OCI-LY3 (cell line): ENCODE data around the gene NEDD4L.

Experiments
- H2AFZ ChIP-seq: fragments of 200-600, 300-600 bp; shearing (Covaris generic); 2 replicates; pipeline ENCODE4 v1.6.0; 2014; ENCODE audit warnings: antibody characterized with exemption, low read depth, low read length
- H3K27ac ChIP-seq: fragments of 200-600, 300-600 bp; sonication (generic); 2 replicates; pipeline ENCODE4 v1.5.1; 2014; ENCODE audit warnings: mild to moderate bottlenecking, low read length, moderate library complexity, mixed read lengths
- H3K27me3 ChIP-seq: fragments of 200-600, 300-600 bp; sonication (generic); 2 replicates; pipeline ENCODE4 v1.6.1; 2014; ENCODE audit warnings: low read depth, low read length, mixed read lengths
- H3K36me3 ChIP-seq: fragments of 200-600, 300-600 bp; sonication (generic); replicated peaks from 2 replicates; pipeline ENCODE3; 2014; ENCODE audit warnings: low read depth, low read length, mixed read lengths
- H3K4me1 ChIP-seq: fragments of 300-600, 200-600 bp; sonication (generic); 2 replicates; pipeline ENCODE4 v1.6.1; 2014; ENCODE audit warnings: low read length, mixed read lengths
- H3K4me2 ChIP-seq: fragments of 200-600, 300-600 bp; sonication (generic); 2 replicates; pipeline ENCODE4 v1.6.1; 2014; ENCODE audit warnings: low read length, mixed read lengths
- H3K4me3 ChIP-seq: fragments of 300-600, 200-600 bp; sonication (generic); 2 replicates; pipeline ENCODE4 v1.5.1; 2014; ENCODE audit warnings: antibody characterized with exemption, mild to moderate bottlenecking, low read length, moderate library complexity
- H3K79me2 ChIP-seq: fragments of 300-600, 200-600 bp; shearing (Covaris generic); 2 replicates; pipeline ENCODE4 v1.6.1; 2014; ENCODE audit warnings: mild to moderate bottlenecking, low read length, mixed read lengths
- H3K9ac ChIP-seq: fragments of 300-600, 200-600 bp; shearing (Covaris generic); 2 replicates; pipeline ENCODE4 v1.6.0; 2014; ENCODE audit warnings: mild to moderate bottlenecking, low read length, moderate library complexity
- H3K9me3 ChIP-seq: fragments of 200-600, 300-600 bp; shearing (Covaris generic); 2 replicates; pipeline ENCODE4 v1.6.1; 2014; ENCODE audit warnings: low read length, mixed read lengths; ENCODE audit not compliant: insufficient read depth
- H4K20me1 ChIP-seq: fragments of 200-600, 300-600 bp; sonication (generic); 2 replicates; pipeline ENCODE4 v1.6.1; 2016; ENCODE audit warnings: low read length, mixed read lengths; ENCODE audit not compliant: insufficient read depth
- CTCF ChIP-seq: fragments of 200-600, 300-600 bp; sonication (generic); IDR thresholded peaks from 2 replicates; pipeline ENCODE4 v1.5.1; 2014; ENCODE audit warnings: antibody characterized with exemption, low read length, low read depth
- EZH2phosphoT487 ChIP-seq: fragments of 200-600 bp; shearing (Covaris generic); IDR thresholded peaks from 2 replicates; pipeline ENCODE4 v1.6.1; 2018; ENCODE audit warnings: antibody characterized with exemption, mixed run types, low read depth

The NEDD4L gene

GRCh38 chr18:58175122-58175785 is 131.2 kb downstream of the NEDD4L start:
- H3K4me1 ChIP-seq: peaks cover 5% of the 10 kb centered on the region; the same call in 1 of the 2 replicates
- TF ChIP-seq CTCF (no peak), EZH2phosphoT487 (no peak)
- no peak overlapping the region for H3K27ac ChIP-seq
- peaks cover 8% of the 10 kb centered on the region for H3K79me2 ChIP-seq
- peaks cover 19% of the 10 kb centered on the region for H4K20me1 ChIP-seq
- no peak overlapping the region for H2AFZ ChIP-seq
- no peak overlapping the region for H3K4me2 ChIP-seq
- no peaks in the 10 kb centered on the region for H3K9me3 ChIP-seq
- H3K36me3 ChIP-seq: peaks cover 8% of the 10 kb centered on the region
- no peaks in the 10 kb centered on the region for H3K27me3 ChIP-seq
- no peak overlapping the region for H3K4me3 ChIP-seq
- no peak overlapping the region for H3K9ac ChIP-seq

- no peak overlapping the region for H3K4me2 ChIP-seq
- H3K9ac ChIP-seq: no peak overlapping the region
- peaks cover 7% of the 10 kb centered on the region; the same call in 1 of the 2 replicates for H3K4me1 ChIP-seq
- H3K4me3 ChIP-seq: no peak overlapping the region
- H3K9me3 ChIP-seq: no peaks in the 10 kb centered on the region
- no peaks in the 10 kb centered on the region for H3K27me3 ChIP-seq
- H4K20me1 ChIP-seq: peaks cover 19% of the 10 kb centered on the region
- H3K27ac ChIP-seq: no peak overlapping the region
- TF ChIP-seq CTCF (no peak), EZH2phosphoT487 (no peak)
- H3K36me3 ChIP-seq: peaks cover 8% of the 10 kb centered on the region
- H3K79me2 ChIP-seq: peaks cover 8% of the 10 kb centered on the region
- H2AFZ ChIP-seq: no peak overlapping the region
Measured at GRCh38 chr18:58175786-58176176, 131.8 kb downstream of the NEDD4L start.

GRCh38 chr18:58177004-58177717 is 133.1 kb downstream of the NEDD4L start:
- Histone ChIP-seq H3K27ac (no peak overlapping the region), H4K20me1 (peaks cover 18% of the 10 kb centered on the region), H3K36me3 (no peaks in the 10 kb centered on the region), H3K79me2 (peaks cover 11% of the 10 kb centered on the region), H3K9ac (no peak overlapping the region), H3K27me3 (no peaks in the 10 kb centered on the region), H3K9me3 (no peaks in the 10 kb centered on the region), H3K4me1 (peaks cover 9% of the 10 kb centered on the region; the same call in 1 of the 2 replicates), H2AFZ (no peak overlapping the region), H3K4me2 (no peak overlapping the region), H3K4me3 (no peak overlapping the region)
- TF ChIP-seq CTCF (no peak), EZH2phosphoT487 (no peak)

- no peaks in the 10 kb centered on the region for H3K36me3 ChIP-seq
- H3K9ac ChIP-seq: no peak overlapping the region
- no peak overlapping the region for H2AFZ ChIP-seq
- H4K20me1 ChIP-seq: peaks cover 20% of the 10 kb centered on the region
- no peak for TF ChIP-seq EZH2phosphoT487
- TF ChIP-seq CTCF: no peak
- no peak overlapping the region for H3K4me3 ChIP-seq
- H3K27ac ChIP-seq: no peak overlapping the region
- no peak overlapping the region for H3K4me2 ChIP-seq
- no peaks in the 10 kb centered on the region for H3K27me3 ChIP-seq
- peaks cover 16% of the 10 kb centered on the region for H3K79me2 ChIP-seq
- peaks cover 9% of the 10 kb centered on the region; the same call in 1 of the 2 replicates for H3K4me1 ChIP-seq
- no peaks in the 10 kb centered on the region for H3K9me3 ChIP-seq
Measured at GRCh38 chr18:58177896-58178470, 134.0 kb downstream of the NEDD4L start.
